HG02623 (cell line): ENCODE results near the gene ZNF549.
A peak's percentile ranks its signal among the peaks of the same experiment; 100 is the strongest.

Source experiments
- ATAC-seq: cut with Tn5 transposase; IDR thresholded peaks from one replicate; pipeline ENCODE4 v1.9.1; 2021; ENCODE audit warnings: moderate library complexity; ENCODE audit not compliant: unreplicated experiment

The ZNF549 gene

DNA sequence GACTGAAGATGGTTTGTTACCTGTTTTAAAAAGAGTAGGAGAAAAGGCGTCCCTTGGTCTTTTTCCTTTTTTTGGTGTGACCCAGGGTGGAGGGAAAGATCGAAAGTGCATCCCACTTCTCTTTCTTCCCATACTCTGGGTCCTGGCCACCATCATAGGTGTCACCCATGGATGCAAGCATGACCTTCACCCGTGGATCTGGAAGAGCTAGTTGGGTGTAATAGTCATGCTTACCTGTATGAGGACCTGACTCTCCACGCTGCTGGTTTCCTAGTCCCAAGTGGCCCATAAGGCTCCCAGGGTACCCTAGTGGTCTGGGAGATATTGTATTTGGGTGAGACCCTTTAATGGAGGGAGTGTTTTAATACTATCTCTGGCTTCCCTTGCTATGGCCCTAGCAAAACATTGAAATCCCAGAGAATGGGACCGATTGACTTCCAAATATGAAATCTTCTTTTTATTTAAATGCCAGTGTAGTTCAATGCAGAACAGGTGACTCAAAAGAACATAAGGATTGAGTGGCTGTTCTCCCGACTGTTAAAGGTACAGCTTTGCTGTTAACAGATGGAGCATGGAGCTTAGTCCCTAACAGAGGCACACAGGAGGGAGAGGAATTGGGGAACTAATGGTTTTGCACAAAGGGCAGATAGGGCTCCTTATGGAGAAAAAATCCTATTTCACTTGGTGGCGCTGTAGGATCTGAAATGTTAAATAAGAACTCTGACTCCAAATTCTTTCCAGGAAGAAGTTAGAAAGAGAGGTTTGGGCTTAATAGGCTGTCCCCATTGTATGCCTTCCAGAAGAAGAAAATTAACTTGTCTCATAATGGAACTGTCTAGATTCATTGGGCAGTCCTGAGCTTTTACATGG is 39.5 kb downstream of the ZNF549 start:
- ATAC-seq: no peak

GRCh38 chr19:57570707-57571106 is 43.6 kb downstream of the ZNF549 start:
- ATAC-seq: no peak

GRCh38 chr19:57572415-57572947 is 45.3 kb downstream of the ZNF549 start:
- no peak for ATAC-seq

- no peak for ATAC-seq
Observed at GRCh38 chr19:57576661-57577060, 49.5 kb downstream of the ZNF549 start.

DNA sequence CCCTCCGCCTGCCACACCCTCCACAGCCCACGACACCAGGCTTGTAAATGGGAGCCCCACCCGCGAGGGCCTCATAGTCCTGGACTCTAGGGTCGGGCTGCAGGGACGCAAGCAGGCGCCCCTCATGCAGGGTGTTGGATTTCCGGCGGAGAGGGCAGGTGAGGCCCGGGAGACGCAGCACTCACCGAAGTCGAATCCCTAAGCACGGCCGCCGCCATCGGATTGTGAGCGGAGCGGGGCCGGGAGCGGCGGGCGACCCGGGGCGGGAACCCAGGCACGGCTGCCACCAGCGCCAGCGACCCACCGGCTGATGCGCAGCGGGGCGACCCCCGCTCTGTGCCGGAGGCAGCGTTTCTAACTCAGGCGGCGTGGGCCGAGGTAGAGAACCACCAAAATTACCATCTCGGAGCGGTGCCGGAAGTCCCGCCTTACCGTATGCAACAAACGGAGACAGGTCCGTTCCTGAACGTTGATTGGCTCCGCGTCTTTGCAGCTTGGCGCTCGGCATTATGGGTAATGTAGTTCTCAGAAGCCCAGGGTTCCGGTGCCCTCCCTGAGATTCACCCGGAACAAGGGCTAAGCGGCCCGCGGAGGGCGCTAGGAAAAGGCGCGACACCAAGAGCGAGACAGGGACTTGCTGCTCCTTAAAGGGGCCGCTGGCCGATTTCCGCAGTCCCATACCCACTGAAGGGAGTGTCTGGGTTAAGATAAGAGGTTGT is 51.5 kb downstream of the ZNF549 start, which contains the start of gene ZNF416:
Gene ZNF416, minus strand, starts transcription at position 425 of the 719 bp plus-strand sequence. Its CDS starts 207 bp downstream, at position 218.
- peak; percentile 93 for ATAC-seq

GRCh38 chr19:57583104-57583520 is 56.0 kb downstream of the ZNF549 start:
- ATAC-seq: no peak

GRCh38 chr19:57583521-57584416 is 56.6 kb downstream of the ZNF549 start, which contains the start of gene ZIK1:
Gene ZIK1, plus strand, starts transcription at chr19:57584145. Its CDS starts 212 bp downstream, at chr19:57584357.
- ATAC-seq: peak; percentile 82

DNA sequence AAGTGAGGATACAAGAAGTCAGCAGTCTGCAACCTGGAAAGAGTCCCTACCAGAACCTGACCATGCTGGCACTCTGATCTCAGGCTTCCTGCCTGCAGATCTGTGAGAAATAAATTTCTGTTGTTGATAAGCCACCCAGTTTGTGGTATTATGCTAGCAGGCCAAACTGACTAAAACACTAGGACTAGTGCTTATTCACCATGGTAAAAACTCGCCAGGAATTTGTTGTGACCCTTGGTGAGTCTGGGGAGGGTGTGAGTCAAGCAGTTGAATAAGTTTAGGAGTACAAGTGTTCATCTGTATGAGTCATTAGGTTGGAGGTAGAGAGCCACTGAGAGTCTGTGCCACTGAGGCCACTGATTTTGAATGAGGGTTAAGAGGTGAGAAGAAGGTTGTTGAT is 60.4 kb downstream of the ZNF549 start:
- no peak for ATAC-seq

- no peak for ATAC-seq
Observed at GRCh38 chr19:57599377-57599760, 72.2 kb downstream of the ZNF549 start.

GRCh38 chr19:57599761-57600383 is 72.7 kb downstream of the ZNF549 start, which contains the start of gene ZNF530:
Gene ZNF530, plus strand, starts transcription at chr19:57599885. Its CDS starts 4,461 bp downstream, at chr19:57604346.
- peak; percentile 93 for ATAC-seq

DNA sequence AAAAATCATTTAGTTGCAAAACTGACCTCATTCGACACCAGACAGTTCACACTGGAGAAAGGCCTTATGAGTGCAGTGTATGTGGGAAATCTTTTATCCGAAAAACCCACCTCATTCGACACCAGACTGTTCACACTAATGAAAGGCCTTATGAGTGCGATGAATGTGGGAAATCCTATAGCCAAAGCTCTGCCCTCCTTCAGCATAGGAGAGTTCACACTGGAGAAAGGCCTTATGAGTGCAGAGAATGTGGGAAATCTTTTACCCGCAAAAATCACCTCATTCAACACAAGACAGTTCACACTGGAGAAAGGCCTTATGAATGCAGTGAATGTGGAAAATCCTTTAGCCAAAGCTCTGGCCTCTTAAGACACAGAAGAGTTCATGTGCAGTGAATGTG is 79.8 kb downstream of the ZNF549 start:
- ATAC-seq: no peak
